GM12878 (cell line): ENCODE data around the gene CMTM3. TPM values are rescaled to one million over a fixed set of nuclear protein-coding genes. Genes with fewer than 3 reads are reported as not detected.

ENCODE experiments used
- ATAC-seq: fragments of 200-7000 bp; cut with Tn5 transposase; 3 replicates; pipeline ENCODE4 v1.9.1; 2020; ENCODE audit warnings: mild to moderate bottlenecking, moderate library complexity
- BruUV-seq: library from RNA; stranded (reverse); fragments of 400-500 nt; replicated peaks from 2 replicates; lab custom pipeline; 2021; lab: Mats Ljungman, UMichigan
- CTCF ChIA-PET: fragments of 300-600 bp; sonication (Branson Sonifier 250); formaldehyde crosslinking; extraction: SDS; loops from one replicate; lab custom pipeline; 2021; ENCODE audit warnings: inconsistent platforms; lab: Yijun Ruan, JAX
- POLR2A ChIA-PET: fragments of 350-600 bp; formaldehyde crosslinking; extraction: SDS; loops from one replicate; lab custom pipeline; 2021; ENCODE audit warnings: inconsistent platforms; lab: Charles Lee
- RAD21 ChIA-PET: fragments of 300-600 bp; sonication (Branson Sonifier 250); formaldehyde crosslinking; loops from one replicate; lab custom pipeline; 2023; ENCODE audit warnings: antibody characterized with exemption; ENCODE audit not compliant: unreplicated experiment; lab: Charles Lee
- SMC1A ChIA-PET: fragments of 300-600 bp; sonication (Branson Sonifier 250); formaldehyde crosslinking; loops from one replicate; lab custom pipeline; 2023; ENCODE audit not compliant: unreplicated experiment, uncharacterized antibody; lab: Charles Lee
- DNase-seq: peaks from one replicate; pipeline ENCODE4 v3.0.0-alpha.2; 2011; ENCODE audit warnings: low read depth, low spot score
- FAIRE-seq: peaks from 3 replicates; lab custom pipeline; 2011; peaks lifted over from hg19 to GRCh38; lab: Jason Lieb, UNC
- H2AFZ ChIP-seq: 2 replicates; pipeline ENCODE4 v1.6.0; 2011; ENCODE audit warnings: low read depth, low read length, control low read depth; ENCODE audit not compliant: control insufficient read depth
- H3K27ac ChIP-seq: 2 replicates; pipeline ENCODE4 v1.5.1; 2011; ENCODE audit warnings: control low read depth; ENCODE audit not compliant: control insufficient read depth, insufficient read depth
- H3K27me3 ChIP-seq, 2 experiments: replicated peaks in 1 of 2; 2 replicates each; pipeline versions ENCODE4 v1.6.0 to v1.6.1; 2011; ENCODE audit warnings: low read length in 1 of 2; ENCODE audit not compliant: control insufficient read depth in 2 of 2, insufficient read depth in 2 of 2
- H3K36me3 ChIP-seq, 2 experiments: 2 replicates each; pipeline ENCODE4 v1.5.1; 2011; ENCODE audit warnings: low read length in 1 of 2; ENCODE audit not compliant: control insufficient read depth in 2 of 2, insufficient read depth in 2 of 2
- H3K4me1 ChIP-seq: 2 replicates; pipeline ENCODE4 v1.6.1; 2011; ENCODE audit warnings: mild to moderate bottlenecking, low read length, moderate library complexity, mixed read lengths; ENCODE audit not compliant: control insufficient read depth, insufficient read depth
- H3K4me2 ChIP-seq: 2 replicates; pipeline ENCODE4 v1.6.0; 2011; ENCODE audit warnings: control low read depth; ENCODE audit not compliant: control insufficient read depth, insufficient read depth
- H3K4me3 ChIP-seq: fragments of 200-600 bp; sonication (generic); 2 replicates; pipeline ENCODE4 v1.5.1; 2016
- H3K79me2 ChIP-seq: 2 replicates; pipeline ENCODE4 v1.6.0; 2011; ENCODE audit warnings: low read length; ENCODE audit not compliant: control insufficient read depth, insufficient read depth
- H3K9ac ChIP-seq: 2 replicates; pipeline ENCODE4 v1.8.0; 2011; ENCODE audit warnings: low read length, control low read depth, mixed read lengths; ENCODE audit not compliant: control insufficient read depth, insufficient read depth
- H3K9me3 ChIP-seq: replicated peaks from 3 replicates; pipeline ENCODE4 v1.5.1; 2011; ENCODE audit warnings: mild to moderate bottlenecking, low read length; ENCODE audit not compliant: control insufficient read depth, insufficient read depth
- H4K20me1 ChIP-seq: 2 replicates; pipeline ENCODE4 v1.6.0; 2011; ENCODE audit not compliant: control insufficient read depth, insufficient read depth
- BRCA1 ChIP-seq: IDR thresholded peaks from 2 replicates; pipeline ENCODE4 v1.6.1; 2011; ENCODE audit warnings: low read depth, low read length, improper control_type of control experiment
- MEF2A ChIP-seq: IDR thresholded peaks from 2 replicates; pipeline ENCODE4 v1.6.1; 2011; ENCODE audit warnings: low read depth, mild to moderate bottlenecking, low read length, moderate library complexity; ENCODE audit not compliant: insufficient read depth
- RAD21 ChIP-seq: IDR thresholded peaks from 2 replicates; pipeline ENCODE4 v1.6.1; 2011; ENCODE audit warnings: mild to moderate bottlenecking, low read depth, low read length, moderate library complexity; ENCODE audit not compliant: insufficient read depth
- SMAD1 ChIP-seq: fragments of 450-650 bp; IDR thresholded peaks from 2 replicates; pipeline ENCODE4 v1.6.1; 2018; ENCODE audit warnings: mild to moderate bottlenecking, low read depth; ENCODE audit not compliant: partially characterized antibody
- ZNF274 ChIP-seq: IDR thresholded peaks from one replicate; pipeline ENCODE4 v1.8.0; 2011; ENCODE audit not compliant: insufficient read length, insufficient read depth
- WGBS: methylation state at CpG from one replicate; pipeline ENCODE4 v1.1.6; 2016; ENCODE audit warnings: low lambda C conversion rate; ENCODE audit not compliant: insufficient replicate concordance, insufficient coverage; ENCODE audit errors: missing lambda C conversion rate; 5-methylcytosine and 5-hydroxymethylcytosine counted together
- in situ Hi-C: fragments of 300-500 bp; cut with MboI; formaldehyde crosslinking; loops from 9 replicates; pipeline ENCODE4 v1.14.3; 2018; ENCODE audit warnings: mixed read lengths
- intact Hi-C: fragments of 100-400 bp; cut with micrococcal nuclease; formaldehyde crosslinking; loops from one replicate; pipeline ENCODE4 v1.14.2; 2022; ENCODE audit not compliant: unreplicated experiment
- polyA plus RNA-seq, 11 experiments: library from polyadenylated mRNA; depleted of rRNA in 4 of 11; unstranded in 6 of 11; stranded (reverse) in 5 of 11; fragments of >200 nt; fragmentation: Nextera tagmentation in 4 of 11; fragmentation: Illumina TruSeq in 1 of 11; extraction: Ambion mirVana in 4 of 11; extraction: Trizol in 1 of 11; gene quantifications; 1 replicate in 1 of 11; 2 replicates in 10 of 11; pipeline versions ENCODE4 v1.2.1 to v1.2.3, GENCODE V29; 2011 to 2016; ENCODE audit warnings: inconsistent platforms in 2 of 11, missing spikeins in 2 of 11, low read depth in 1 of 11
- total RNA-seq, 4 experiments: library from RNA; depleted of rRNA in 3 of 4; stranded (reverse); fragments of >200 nt in 3 of 4; fragmentation: Illumina TruSeq in 1 of 4; extraction: Trizol in 1 of 4; gene quantifications; 2 replicates each; pipeline versions ENCODE4 v1.2.1 to v1.2.3, GENCODE V29; 2013 to 2021
- TF ChIP-seq, protein P1 (sequence below): fragments of 450-650 bp; IDR thresholded peaks from 2 replicates; pipeline ENCODE4 v1.6.1; 2017; ENCODE audit warnings: mild to moderate bottlenecking, low read depth, inconsistent platforms; ENCODE audit not compliant: poor library complexity, severe bottlenecking
- TF ChIP-seq, protein P2 (sequence below): fragments of 450-650 bp; IDR thresholded peaks from 2 replicates; pipeline ENCODE4 v1.6.1; 2017; ENCODE audit warnings: borderline replicate concordance
- TF ChIP-seq, protein P3 (sequence below): IDR thresholded peaks from 2 replicates; pipeline ENCODE4 v1.6.1; 2011; ENCODE audit warnings: borderline replicate concordance, low read depth, mild to moderate bottlenecking, moderate library complexity, mixed read lengths, low read length; ENCODE audit not compliant: insufficient read depth; ENCODE audit errors: extremely low read length
- TF ChIP-seq, protein P4 (sequence below): fragments of 450-650 bp; formaldehyde crosslinking; IDR thresholded peaks from 2 replicates; pipeline ENCODE4 v1.4.0; 2020; ENCODE audit warnings: mild to moderate bottlenecking, moderate library complexity

The CMTM3 gene
- total and polyA plus RNA-seq, 10 of the 15 experiments (the other 5 are each of a cell fraction or from before 2014, with no cell fraction given), result 5.4 to 47.4 (median 28.6) TPM

DNA sequence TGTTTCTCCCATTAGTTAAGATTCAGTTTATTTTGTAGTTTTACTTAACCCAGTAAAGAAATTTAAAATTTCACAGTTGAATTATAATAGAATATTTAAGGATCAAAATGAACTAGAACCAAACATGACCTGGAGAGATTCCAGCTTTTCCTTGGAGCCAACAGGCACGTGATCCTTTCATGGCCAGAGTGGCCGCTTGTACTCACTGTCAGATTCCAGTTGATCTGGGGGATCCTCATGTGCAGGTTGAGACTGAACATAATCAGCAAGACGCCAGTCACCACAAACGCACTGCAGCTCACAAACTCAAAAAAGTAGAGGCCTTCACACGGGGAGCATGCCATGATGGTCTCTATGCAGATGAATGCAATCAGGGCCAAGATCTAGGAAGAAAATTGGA, 31.7 kb downstream of the CMTM3 start:
- Histone ChIP-seq H3K4me1 (no peaks in the 10 kb centered on the region), H2AFZ (no peak overlapping the region), H3K79me2 (no peaks in the 10 kb centered on the region), H3K4me3 (no peak overlapping the region), H3K36me3 (no peaks in the 10 kb centered on the region), H3K9ac (no peak overlapping the region), H3K4me2 (no peak overlapping the region), H4K20me1 (no peaks in the 10 kb centered on the region; the same call in 1 of the 2 replicates), H3K27ac (no peak overlapping the region), H3K27me3 (peaks cover 0 to 1% of the 10 kb centered on the region in 2 experiments; a peak in 2 of 4 replicates), H3K9me3 (no peaks in the 10 kb centered on the region)
- in situ Hi-C loops, result no loop called here
- RAD21 ChIA-PET, result no interaction called here
- POLR2A ChIA-PET, result no interaction called here
- CTCF ChIA-PET, result interaction anchor here (2.0 kb wide), 1 partner anchor 15 kb away, joined by 10 read pairs; no protein-coding TSS in a partner anchor
- DNase-seq, result no peak
- BruUV-seq, result no TSS peak
- intact Hi-C loops, result no loop called here
- FAIRE-seq, result no peak
- ATAC-seq, result no peak
- SMC1A ChIA-PET, result no interaction called here
- 12% methylated on average over 5 of the region's 5 CpGs for WGBS
- no peak for TF ChIP-seq RAD21
- TF ChIP-seq SMAD1, result no peak
- TF ChIP-seq, protein P1, sequence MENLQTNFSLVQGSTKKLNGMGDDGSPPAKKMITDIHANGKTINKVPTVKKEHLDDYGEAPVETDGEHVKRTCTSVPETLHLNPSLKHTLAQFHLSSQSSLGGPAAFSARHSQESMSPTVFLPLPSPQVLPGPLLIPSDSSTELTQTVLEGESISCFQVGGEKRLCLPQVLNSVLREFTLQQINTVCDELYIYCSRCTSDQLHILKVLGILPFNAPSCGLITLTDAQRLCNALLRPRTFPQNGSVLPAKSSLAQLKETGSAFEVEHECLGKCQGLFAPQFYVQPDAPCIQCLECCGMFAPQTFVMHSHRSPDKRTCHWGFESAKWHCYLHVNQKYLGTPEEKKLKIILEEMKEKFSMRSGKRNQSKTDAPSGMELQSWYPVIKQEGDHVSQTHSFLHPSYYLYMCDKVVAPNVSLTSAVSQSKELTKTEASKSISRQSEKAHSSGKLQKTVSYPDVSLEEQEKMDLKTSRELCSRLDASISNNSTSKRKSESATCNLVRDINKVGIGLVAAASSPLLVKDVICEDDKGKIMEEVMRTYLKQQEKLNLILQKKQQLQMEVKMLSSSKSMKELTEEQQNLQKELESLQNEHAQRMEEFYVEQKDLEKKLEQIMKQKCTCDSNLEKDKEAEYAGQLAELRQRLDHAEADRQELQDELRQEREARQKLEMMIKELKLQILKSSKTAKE, result no peak
- TF ChIP-seq, protein P2, sequence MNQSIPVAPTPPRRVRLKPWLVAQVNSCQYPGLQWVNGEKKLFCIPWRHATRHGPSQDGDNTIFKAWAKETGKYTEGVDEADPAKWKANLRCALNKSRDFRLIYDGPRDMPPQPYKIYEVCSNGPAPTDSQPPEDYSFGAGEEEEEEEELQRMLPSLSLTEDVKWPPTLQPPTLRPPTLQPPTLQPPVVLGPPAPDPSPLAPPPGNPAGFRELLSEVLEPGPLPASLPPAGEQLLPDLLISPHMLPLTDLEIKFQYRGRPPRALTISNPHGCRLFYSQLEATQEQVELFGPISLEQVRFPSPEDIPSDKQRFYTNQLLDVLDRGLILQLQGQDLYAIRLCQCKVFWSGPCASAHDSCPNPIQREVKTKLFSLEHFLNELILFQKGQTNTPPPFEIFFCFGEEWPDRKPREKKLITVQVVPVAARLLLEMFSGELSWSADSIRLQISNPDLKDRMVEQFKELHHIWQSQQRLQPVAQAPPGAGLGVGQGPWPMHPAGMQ, result no peak
- TF ChIP-seq ZNF274, result no peak
- TF ChIP-seq, protein P3, sequence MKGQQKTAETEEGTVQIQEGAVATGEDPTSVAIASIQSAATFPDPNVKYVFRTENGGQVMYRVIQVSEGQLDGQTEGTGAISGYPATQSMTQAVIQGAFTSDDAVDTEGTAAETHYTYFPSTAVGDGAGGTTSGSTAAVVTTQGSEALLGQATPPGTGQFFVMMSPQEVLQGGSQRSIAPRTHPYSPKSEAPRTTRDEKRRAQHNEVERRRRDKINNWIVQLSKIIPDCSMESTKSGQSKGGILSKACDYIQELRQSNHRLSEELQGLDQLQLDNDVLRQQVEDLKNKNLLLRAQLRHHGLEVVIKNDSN, result no peak
- TF ChIP-seq, protein P4, sequence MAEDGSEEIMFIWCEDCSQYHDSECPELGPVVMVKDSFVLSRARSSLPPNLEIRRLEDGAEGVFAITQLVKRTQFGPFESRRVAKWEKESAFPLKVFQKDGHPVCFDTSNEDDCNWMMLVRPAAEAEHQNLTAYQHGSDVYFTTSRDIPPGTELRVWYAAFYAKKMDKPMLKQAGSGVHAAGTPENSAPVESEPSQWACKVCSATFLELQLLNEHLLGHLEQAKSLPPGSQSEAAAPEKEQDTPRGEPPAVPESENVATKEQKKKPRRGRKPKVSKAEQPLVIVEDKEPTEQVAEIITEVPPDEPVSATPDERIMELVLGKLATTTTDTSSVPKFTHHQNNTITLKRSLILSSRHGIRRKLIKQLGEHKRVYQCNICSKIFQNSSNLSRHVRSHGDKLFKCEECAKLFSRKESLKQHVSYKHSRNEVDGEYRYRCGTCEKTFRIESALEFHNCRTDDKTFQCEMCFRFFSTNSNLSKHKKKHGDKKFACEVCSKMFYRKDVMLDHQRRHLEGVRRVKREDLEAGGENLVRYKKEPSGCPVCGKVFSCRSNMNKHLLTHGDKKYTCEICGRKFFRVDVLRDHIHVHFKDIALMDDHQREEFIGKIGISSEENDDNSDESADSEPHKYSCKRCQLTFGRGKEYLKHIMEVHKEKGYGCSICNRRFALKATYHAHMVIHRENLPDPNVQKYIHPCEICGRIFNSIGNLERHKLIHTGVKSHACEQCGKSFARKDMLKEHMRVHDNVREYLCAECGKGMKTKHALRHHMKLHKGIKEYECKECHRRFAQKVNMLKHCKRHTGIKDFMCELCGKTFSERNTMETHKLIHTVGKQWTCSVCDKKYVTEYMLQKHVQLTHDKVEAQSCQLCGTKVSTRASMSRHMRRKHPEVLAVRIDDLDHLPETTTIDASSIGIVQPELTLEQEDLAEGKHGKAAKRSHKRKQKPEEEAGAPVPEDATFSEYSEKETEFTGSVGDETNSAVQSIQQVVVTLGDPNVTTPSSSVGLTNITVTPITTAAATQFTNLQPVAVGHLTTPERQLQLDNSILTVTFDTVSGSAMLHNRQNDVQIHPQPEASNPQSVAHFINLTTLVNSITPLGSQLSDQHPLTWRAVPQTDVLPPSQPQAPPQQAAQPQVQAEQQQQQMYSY (CRISPR knock-in tag), result no peak
- TF ChIP-seq MEF2A, result no peak
- TF ChIP-seq BRCA1, result no peak
